ENCODE results near the gene IGSF6. TPM values are rescaled to one million over a fixed set of nuclear protein-coding genes. Genes with fewer than 3 reads are reported as not detected.

IGSF6 gene
- total RNA-seq, 1 donor from 2014 or later, result not detected

GRCh38 chr16:21646091-21646490 lies 6.3 kb downstream of the IGSF6 start:
- no peaks in the 10 kb centered on the region for H3K27me3 Mint-ChIP-seq (ENCODE audit: unreplicated experiment)
- H3K36me3 Mint-ChIP-seq (ENCODE audit: unreplicated experiment), result peaks cover 2% of the 10 kb centered on the region
- H3K4me1 Mint-ChIP-seq (ENCODE audit: unreplicated experiment), result peaks cover 33% of the 10 kb centered on the region
- TF ChIP-seq CTCF (IDR thresholded peaks at IDR 0.05), result no peak
- no peak overlapping the region for H3K4me3 Mint-ChIP-seq (ENCODE audit: unreplicated experiment)
- peak overlapping the region; percentile 85 for H3K27ac Mint-ChIP-seq (ENCODE audit: unreplicated experiment)
- no peak for DNase-seq (ENCODE audit: extremely low spot score, unreplicated experiment)
- no peaks in the 10 kb centered on the region for H3K9me3 Mint-ChIP-seq (ENCODE audit: unreplicated experiment)

GRCh38 chr16:21645261-21645721 lies 7.1 kb downstream of the IGSF6 start:
- Mint-ChIP-seq H3K4me3 (ENCODE audit: unreplicated experiment) (peak overlapping the region; percentile 55), H3K27me3 (ENCODE audit: unreplicated experiment) (no peaks in the 10 kb centered on the region), H3K4me1 (ENCODE audit: unreplicated experiment) (peaks cover 36% of the 10 kb centered on the region), H3K9me3 (ENCODE audit: unreplicated experiment) (no peaks in the 10 kb centered on the region), H3K36me3 (ENCODE audit: unreplicated experiment) (peaks cover 2% of the 10 kb centered on the region), H3K27ac (ENCODE audit: unreplicated experiment) (peak overlapping the region; percentile 85)
- TF ChIP-seq CTCF (IDR thresholded peaks at IDR 0.05), result no peak
- no peak for DNase-seq (ENCODE audit: extremely low spot score, unreplicated experiment)

- Mint-ChIP-seq H3K27me3 (ENCODE audit: unreplicated experiment) (no peaks in the 10 kb centered on the region), H3K4me1 (ENCODE audit: unreplicated experiment) (peaks cover 36% of the 10 kb centered on the region), H3K9me3 (ENCODE audit: unreplicated experiment) (no peaks in the 10 kb centered on the region), H3K4me3 (ENCODE audit: unreplicated experiment) (no peak overlapping the region), H3K36me3 (ENCODE audit: unreplicated experiment) (peaks cover 2% of the 10 kb centered on the region), H3K27ac (ENCODE audit: unreplicated experiment) (peak overlapping the region; percentile 85)
- DNase-seq (ENCODE audit: extremely low spot score, unreplicated experiment), result no peak
- no peak for TF ChIP-seq CTCF (IDR thresholded peaks at IDR 0.05)
Observed at GRCh38 chr16:21644674-21645073, 7.7 kb downstream of the IGSF6 start.

- no peaks in the 10 kb centered on the region for H3K27me3 Mint-ChIP-seq (ENCODE audit: unreplicated experiment)
- no peak overlapping the region for H3K27ac Mint-ChIP-seq (ENCODE audit: unreplicated experiment)
- TF ChIP-seq CTCF (IDR thresholded peaks at IDR 0.05), result no peak
- H3K4me3 Mint-ChIP-seq (ENCODE audit: unreplicated experiment), result no peak overlapping the region
- DNase-seq (ENCODE audit: extremely low spot score, unreplicated experiment), result no peak
- H3K9me3 Mint-ChIP-seq (ENCODE audit: unreplicated experiment), result no peaks in the 10 kb centered on the region
- H3K36me3 Mint-ChIP-seq (ENCODE audit: unreplicated experiment), result peaks cover 2% of the 10 kb centered on the region
- H3K4me1 Mint-ChIP-seq (ENCODE audit: unreplicated experiment), result peaks cover 36% of the 10 kb centered on the region
Observed at GRCh38 chr16:21643785-21644184, 8.6 kb downstream of the IGSF6 start.

GRCh38 chr16:21642861-21643260 lies 9.5 kb downstream of the IGSF6 start:
- H3K4me1 Mint-ChIP-seq (ENCODE audit: unreplicated experiment), result peaks cover 41% of the 10 kb centered on the region
- H3K4me3 Mint-ChIP-seq (ENCODE audit: unreplicated experiment), result no peak overlapping the region
- H3K36me3 Mint-ChIP-seq (ENCODE audit: unreplicated experiment), result peaks cover 2% of the 10 kb centered on the region
- no peaks in the 10 kb centered on the region for H3K27me3 Mint-ChIP-seq (ENCODE audit: unreplicated experiment)
- H3K27ac Mint-ChIP-seq (ENCODE audit: unreplicated experiment), result peak overlapping the region; percentile 34
- TF ChIP-seq CTCF (IDR thresholded peaks at IDR 0.05), result no peak
- H3K9me3 Mint-ChIP-seq (ENCODE audit: unreplicated experiment), result no peaks in the 10 kb centered on the region
- DNase-seq (ENCODE audit: extremely low spot score, unreplicated experiment), result no peak
